HepG2 (cell line): ENCODE measurements around the gene MED23. TPM values are rescaled to one million over a fixed set of nuclear protein-coding genes. Genes with fewer than 3 reads are reported as not detected.

ENCODE experiments used
- ELF1 ChIP-seq: sonication (generic); formaldehyde crosslinking; IDR thresholded peaks from 2 replicates; pipeline ENCODE4 v1.4.0; 2020; ENCODE audit warnings: missing genetic modification reagents
- GFI1 ChIP-seq: sonication (generic); formaldehyde crosslinking; IDR thresholded peaks from 2 replicates; pipeline ENCODE4 v1.5.0; 2020; ENCODE audit warnings: missing genetic modification reagents, mild to moderate bottlenecking, borderline replicate concordance
- HOXA9 ChIP-seq: sonication (generic); formaldehyde crosslinking; IDR thresholded peaks from 2 replicates; pipeline ENCODE4 v1.8.1; 2022; ENCODE audit warnings: missing genetic modification reagents, mild to moderate bottlenecking, moderate library complexity, borderline replicate concordance
- IKZF1 ChIP-seq: fragments of 450-650 bp; IDR thresholded peaks from 2 replicates; pipeline ENCODE4 v1.7.1; 2016
- JUND ChIP-seq: sonication (generic); formaldehyde crosslinking; IDR thresholded peaks from 2 replicates; pipeline ENCODE4 v1.8.0; 2022; ENCODE audit warnings: mild to moderate bottlenecking, missing genetic modification reagents
- MBNL3 ChIP-seq: fragments of 250-450 bp; sonication (Bioruptor Pico); conservative IDR thresholded peaks from 2 replicates; pipeline ENCODE4 v1.8.0; 2022; ENCODE audit warnings: mild to moderate bottlenecking, inconsistent platforms
- MTF1 ChIP-seq: sonication (generic); formaldehyde crosslinking; IDR thresholded peaks from 2 replicates; pipeline ENCODE4 v1.5.0; 2020; ENCODE audit warnings: missing genetic modification reagents
- PHF5A ChIP-seq: IDR thresholded peaks from one replicate; pipeline ENCODE4 v1.6.1; 2018; ENCODE audit warnings: low read depth, missing genetic modification reagents; ENCODE audit not compliant: unreplicated experiment
- SALL2 ChIP-seq: sonication (generic); formaldehyde crosslinking; IDR thresholded peaks from 2 replicates; pipeline ENCODE4 v1.8.1; 2023; ENCODE audit warnings: mild to moderate bottlenecking, missing genetic modification reagents, inconsistent platforms
- SP4 ChIP-seq: sonication (generic); formaldehyde crosslinking; IDR thresholded peaks from 2 replicates; pipeline ENCODE4 v1.8.1; 2023; ENCODE audit warnings: mild to moderate bottlenecking, missing genetic modification reagents
- SP5 ChIP-seq: IDR thresholded peaks from 2 replicates; pipeline ENCODE4 v1.6.1; 2016; ENCODE audit warnings: low read depth, borderline replicate concordance
- ZFYVE20 ChIP-seq: sonication (generic); formaldehyde crosslinking; IDR thresholded peaks from 2 replicates; pipeline ENCODE4 v1.8.0; 2023; ENCODE audit warnings: low read depth, mild to moderate bottlenecking, moderate library complexity, missing genetic modification reagents, borderline replicate concordance
- ZNF251 ChIP-seq: sonication (generic); formaldehyde crosslinking; IDR thresholded peaks from 2 replicates; pipeline ENCODE4 v1.9.0; 2021; ENCODE audit warnings: mild to moderate bottlenecking, missing genetic modification reagents
- ZNF335 ChIP-seq: sonication (generic); formaldehyde crosslinking; IDR thresholded peaks from 2 replicates; pipeline ENCODE4 v1.4.0; 2020; ENCODE audit warnings: missing genetic modification reagents
- ZNF33B ChIP-seq: sonication (generic); formaldehyde crosslinking; IDR thresholded peaks from 2 replicates; pipeline ENCODE4 v1.5.1; 2020; ENCODE audit warnings: mild to moderate bottlenecking, missing genetic modification reagents
- ZNF446 ChIP-seq: sonication (generic); formaldehyde crosslinking; IDR thresholded peaks from 2 replicates; pipeline ENCODE4 v1.5.0; 2020; ENCODE audit warnings: mild to moderate bottlenecking, missing genetic modification reagents
- ZNF547 ChIP-seq: sonication (generic); formaldehyde crosslinking; IDR thresholded peaks from 2 replicates; pipeline ENCODE4 v1.5.1; 2020; ENCODE audit warnings: mild to moderate bottlenecking, missing genetic modification reagents
- ZNF598 ChIP-seq: sonication (generic); formaldehyde crosslinking; IDR thresholded peaks from 2 replicates; pipeline ENCODE4 v1.5.1; 2020; ENCODE audit warnings: mild to moderate bottlenecking, missing genetic modification reagents, borderline replicate concordance
- polyA plus RNA-seq, 8 experiments: library from polyadenylated mRNA; depleted of rRNA in 3 of 8; stranded (reverse) in 7 of 8; unstranded in 1 of 8; fragments of >200 nt; fragmentation: Illumina TruSeq in 4 of 8; extraction: Trizol in 4 of 8; gene quantifications; 2 replicates each; pipeline versions ENCODE4 v1.2.1 to v1.2.3, GENCODE V29; 2011 to 2016; ENCODE audit warnings: low read depth in 4 of 8, missing spikeins in 1 of 8, mixed read lengths in 1 of 8; ENCODE audit not compliant: insufficient read depth in 1 of 8
- total RNA-seq, 5 experiments: library from RNA; depleted of rRNA; stranded (reverse); fragments of >200 nt; fragmentation: Illumina TruSeq; extraction: Trizol; gene quantifications; 2 replicates each; pipeline ENCODE4 v1.2.3, GENCODE V29; 2016; ENCODE audit warnings: low read depth in 1 of 5
- TF ChIP-seq, protein P1 (sequence below): sonication (generic); formaldehyde crosslinking; IDR thresholded peaks from 2 replicates; pipeline ENCODE4 v1.8.0; 2022; ENCODE audit warnings: mild to moderate bottlenecking, missing genetic modification reagents, borderline replicate concordance
- TF ChIP-seq, protein P2 (sequence below): sonication (generic); formaldehyde crosslinking; IDR thresholded peaks from 2 replicates; pipeline ENCODE4 v1.5.0; 2020; ENCODE audit warnings: mild to moderate bottlenecking, missing genetic modification reagents
- TF ChIP-seq, protein P3 (sequence below): sonication (generic); formaldehyde crosslinking; IDR thresholded peaks from 2 replicates; pipeline ENCODE4 v1.9.0; 2021; ENCODE audit warnings: mild to moderate bottlenecking, missing genetic modification reagents
- TF ChIP-seq, protein P4 (sequence below): sonication (generic); IDR thresholded peaks from 2 replicates; pipeline ENCODE4 v1.6.1; 2016; ENCODE audit warnings: low read depth, borderline replicate concordance

The MED23 gene
- total and polyA plus RNA-seq, 2 of the 13 experiments (the other 11 are each of a cell fraction or from before 2014, with no cell fraction given), result 34.9 to 50.5 TPM

DNA sequence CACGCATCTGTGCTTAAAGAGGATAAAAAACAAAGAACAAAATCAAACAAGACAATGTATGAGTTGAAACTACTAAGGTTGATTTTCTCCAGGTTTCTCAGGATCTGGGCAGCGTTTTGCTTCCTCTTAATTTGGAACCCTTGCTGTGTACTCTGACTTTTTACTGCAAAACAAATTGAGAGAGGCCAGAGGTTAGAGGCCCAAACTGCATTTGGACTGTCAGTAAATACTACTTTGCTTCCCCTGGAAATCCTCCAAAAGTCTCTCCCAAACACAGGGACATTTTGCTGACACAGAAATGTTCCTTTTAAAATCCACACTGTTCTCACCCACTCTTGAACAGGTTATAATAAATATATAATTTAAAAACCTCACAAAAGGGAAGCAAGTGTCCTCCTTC, 53.9 kb downstream of the MED23 start (continued):
- TF ChIP-seq, protein P1, sequence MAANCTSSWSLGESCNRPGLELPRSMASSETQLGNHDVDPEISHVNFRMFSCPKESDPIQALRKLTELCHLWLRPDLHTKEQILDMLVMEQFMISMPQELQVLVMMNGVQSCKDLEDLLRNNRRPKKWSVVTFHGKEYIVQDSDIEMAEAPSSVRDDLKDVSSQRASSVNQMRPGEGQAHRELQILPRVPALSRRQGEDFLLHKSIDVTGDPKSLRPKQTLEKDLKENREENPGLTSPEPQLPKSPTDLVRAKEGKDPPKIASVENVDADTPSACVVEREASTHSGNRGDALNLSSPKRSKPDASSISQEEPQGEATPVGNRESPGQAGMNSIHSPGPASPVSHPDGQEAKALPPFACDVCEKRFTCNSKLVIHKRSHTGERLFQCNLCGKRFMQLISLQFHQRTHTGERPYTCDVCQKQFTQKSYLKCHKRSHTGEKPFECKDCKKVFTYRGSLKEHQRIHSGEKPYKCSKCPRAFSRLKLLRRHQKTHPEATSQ, result no peak; the same call in 1 of the 2 replicates
- peak; percentile 34; the same call in 1 of the 2 replicates for TF ChIP-seq GFI1 (CRISPR knock-in tag)
- TF ChIP-seq, protein P2, sequence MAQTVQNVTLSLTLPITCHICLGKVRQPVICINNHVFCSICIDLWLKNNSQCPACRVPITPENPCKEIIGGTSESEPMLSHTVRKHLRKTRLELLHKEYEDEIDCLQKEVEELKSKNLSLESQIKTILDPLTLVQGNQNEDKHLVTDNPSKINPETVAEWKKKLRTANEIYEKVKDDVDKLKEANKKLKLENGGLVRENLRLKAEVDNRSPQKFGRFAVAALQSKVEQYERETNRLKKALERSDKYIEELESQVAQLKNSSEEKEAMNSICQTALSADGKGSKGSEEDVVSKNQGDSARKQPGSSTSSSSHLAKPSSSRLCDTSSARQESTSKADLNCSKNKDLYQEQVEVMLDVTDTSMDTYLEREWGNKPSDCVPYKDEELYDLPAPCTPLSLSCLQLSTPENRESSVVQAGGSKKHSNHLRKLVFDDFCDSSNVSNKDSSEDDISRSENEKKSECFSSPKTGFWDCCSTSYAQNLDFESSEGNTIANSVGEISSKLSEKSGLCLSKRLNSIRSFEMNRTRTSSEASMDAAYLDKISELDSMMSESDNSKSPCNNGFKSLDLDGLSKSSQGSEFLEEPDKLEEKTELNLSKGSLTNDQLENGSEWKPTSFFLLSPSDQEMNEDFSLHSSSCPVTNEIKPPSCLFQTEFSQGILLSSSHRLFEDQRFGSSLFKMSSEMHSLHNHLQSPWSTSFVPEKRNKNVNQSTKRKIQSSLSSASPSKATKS, result no peak
- no peak for TF ChIP-seq ZNF446 (CRISPR knock-in tag)
- no peak for TF ChIP-seq ELF1
- TF ChIP-seq ZFYVE20 (CRISPR knock-in tag), result no peak
- TF ChIP-seq ZNF335 (CRISPR knock-in tag), result no peak
- TF ChIP-seq, protein P3, sequence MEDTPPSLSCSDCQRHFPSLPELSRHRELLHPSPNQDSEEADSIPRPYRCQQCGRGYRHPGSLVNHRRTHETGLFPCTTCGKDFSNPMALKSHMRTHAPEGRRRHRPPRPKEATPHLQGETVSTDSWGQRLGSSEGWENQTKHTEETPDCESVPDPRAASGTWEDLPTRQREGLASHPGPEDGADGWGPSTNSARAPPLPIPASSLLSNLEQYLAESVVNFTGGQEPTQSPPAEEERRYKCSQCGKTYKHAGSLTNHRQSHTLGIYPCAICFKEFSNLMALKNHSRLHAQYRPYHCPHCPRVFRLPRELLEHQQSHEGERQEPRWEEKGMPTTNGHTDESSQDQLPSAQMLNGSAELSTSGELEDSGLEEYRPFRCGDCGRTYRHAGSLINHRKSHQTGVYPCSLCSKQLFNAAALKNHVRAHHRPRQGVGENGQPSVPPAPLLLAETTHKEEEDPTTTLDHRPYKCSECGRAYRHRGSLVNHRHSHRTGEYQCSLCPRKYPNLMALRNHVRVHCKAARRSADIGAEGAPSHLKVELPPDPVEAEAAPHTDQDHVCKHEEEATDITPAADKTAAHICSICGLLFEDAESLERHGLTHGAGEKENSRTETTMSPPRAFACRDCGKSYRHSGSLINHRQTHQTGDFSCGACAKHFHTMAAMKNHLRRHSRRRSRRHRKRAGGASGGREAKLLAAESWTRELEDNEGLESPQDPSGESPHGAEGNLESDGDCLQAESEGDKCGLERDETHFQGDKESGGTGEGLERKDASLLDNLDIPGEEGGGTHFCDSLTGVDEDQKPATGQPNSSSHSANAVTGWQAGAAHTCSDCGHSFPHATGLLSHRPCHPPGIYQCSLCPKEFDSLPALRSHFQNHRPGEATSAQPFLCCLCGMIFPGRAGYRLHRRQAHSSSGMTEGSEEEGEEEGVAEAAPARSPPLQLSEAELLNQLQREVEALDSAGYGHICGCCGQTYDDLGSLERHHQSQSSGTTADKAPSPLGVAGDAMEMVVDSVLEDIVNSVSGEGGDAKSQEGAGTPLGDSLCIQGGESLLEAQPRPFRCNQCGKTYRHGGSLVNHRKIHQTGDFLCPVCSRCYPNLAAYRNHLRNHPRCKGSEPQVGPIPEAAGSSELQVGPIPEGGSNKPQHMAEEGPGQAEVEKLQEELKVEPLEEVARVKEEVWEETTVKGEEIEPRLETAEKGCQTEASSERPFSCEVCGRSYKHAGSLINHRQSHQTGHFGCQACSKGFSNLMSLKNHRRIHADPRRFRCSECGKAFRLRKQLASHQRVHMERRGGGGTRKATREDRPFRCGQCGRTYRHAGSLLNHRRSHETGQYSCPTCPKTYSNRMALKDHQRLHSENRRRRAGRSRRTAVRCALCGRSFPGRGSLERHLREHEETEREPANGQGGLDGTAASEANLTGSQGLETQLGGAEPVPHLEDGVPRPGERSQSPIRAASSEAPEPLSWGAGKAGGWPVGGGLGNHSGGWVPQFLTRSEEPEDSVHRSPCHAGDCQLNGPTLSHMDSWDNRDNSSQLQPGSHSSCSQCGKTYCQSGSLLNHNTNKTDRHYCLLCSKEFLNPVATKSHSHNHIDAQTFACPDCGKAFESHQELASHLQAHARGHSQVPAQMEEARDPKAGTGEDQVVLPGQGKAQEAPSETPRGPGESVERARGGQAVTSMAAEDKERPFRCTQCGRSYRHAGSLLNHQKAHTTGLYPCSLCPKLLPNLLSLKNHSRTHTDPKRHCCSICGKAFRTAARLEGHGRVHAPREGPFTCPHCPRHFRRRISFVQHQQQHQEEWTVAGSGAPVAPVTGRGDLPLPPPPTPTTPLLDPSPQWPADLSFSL (CRISPR knock-in tag), result no peak
- TF ChIP-seq ZNF547 (CRISPR knock-in tag), result no peak
- no peak for TF ChIP-seq ZNF251 (CRISPR knock-in tag)
- no peak for TF ChIP-seq HOXA9 (CRISPR knock-in tag)
- TF ChIP-seq PHF5A (CRISPR knock-in tag), result no peak
- no peak for TF ChIP-seq ZNF33B
- no peak for TF ChIP-seq SP5
- TF ChIP-seq MBNL3 (CRISPR knock-in tag), result no peak
- no peak for TF ChIP-seq MTF1 (CRISPR knock-in tag)
- no peak for TF ChIP-seq IKZF1
- TF ChIP-seq ZNF598 (CRISPR knock-in tag), result no peak
- TF ChIP-seq JUND (CRISPR knock-in tag), result no peak
- TF ChIP-seq, protein P4, sequence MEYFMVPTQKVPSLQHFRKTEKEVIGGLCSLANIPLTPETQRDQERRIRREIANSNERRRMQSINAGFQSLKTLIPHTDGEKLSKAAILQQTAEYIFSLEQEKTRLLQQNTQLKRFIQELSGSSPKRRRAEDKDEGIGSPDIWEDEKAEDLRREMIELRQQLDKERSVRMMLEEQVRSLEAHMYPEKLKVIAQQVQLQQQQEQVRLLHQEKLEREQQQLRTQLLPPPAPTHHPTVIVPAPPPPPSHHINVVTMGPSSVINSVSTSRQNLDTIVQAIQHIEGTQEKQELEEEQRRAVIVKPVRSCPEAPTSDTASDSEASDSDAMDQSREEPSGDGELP, result 0 out of 2 replicates have a peak, but pooled peaks have one; percentile 32
- no peak for TF ChIP-seq SP4
- TF ChIP-seq SALL2 (CRISPR knock-in tag), result no peak
